Measurements from ENCODE around the gene ZNF471. TPM values are rescaled to one million over a fixed set of nuclear protein-coding genes. Genes with fewer than 3 reads are reported as not detected.

ZNF471 gene
- total RNA-seq = 4.4 and 6.7 TPM in 2 replicates

DNA sequence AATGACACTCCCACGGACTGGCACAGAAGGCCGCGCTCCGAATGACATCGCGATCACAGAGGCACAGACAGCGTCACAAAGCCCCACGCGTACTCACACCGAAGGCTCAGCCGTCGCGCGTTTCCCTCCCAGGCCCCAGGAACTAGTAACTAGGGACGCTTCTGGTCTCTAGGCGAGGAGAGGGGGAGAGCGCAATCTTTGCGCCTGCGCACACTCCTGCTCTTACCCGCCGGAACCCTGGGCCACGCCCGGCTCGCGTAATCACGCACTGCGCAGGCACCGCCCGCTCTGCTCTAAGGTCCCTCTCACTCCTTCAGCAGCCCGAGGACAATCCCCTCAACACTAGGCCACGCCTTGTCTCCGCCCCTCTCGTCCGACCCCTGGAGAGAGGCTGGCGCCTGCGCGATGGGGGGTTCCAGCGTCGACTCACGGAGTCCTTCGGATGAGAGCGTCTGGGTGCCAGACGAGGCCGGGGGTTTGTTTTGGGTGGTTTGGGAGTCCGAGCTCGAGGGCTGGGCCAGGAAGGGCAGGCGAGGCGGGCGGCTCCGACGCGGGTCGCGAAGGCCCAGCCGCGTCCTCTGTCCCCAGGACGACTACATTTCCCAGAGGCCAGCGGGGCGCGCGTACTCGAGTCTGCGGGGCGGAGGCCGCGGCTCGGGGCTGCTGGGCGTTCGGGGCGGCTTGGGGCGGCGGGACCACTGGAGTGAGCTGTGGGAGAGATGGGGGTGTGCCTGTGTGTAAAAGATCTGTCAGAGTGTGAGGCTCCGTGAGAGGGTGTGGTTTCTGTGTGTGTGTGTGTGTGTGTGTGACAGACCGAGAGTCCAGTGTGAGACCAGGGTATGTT lies at the start of gene ZNF471:
Gene ZNF471, plus strand, starts transcription at position 410 of the 844 bp plus-strand sequence. CDS start 3,717 bp downstream, outside the sequence.

DNA sequence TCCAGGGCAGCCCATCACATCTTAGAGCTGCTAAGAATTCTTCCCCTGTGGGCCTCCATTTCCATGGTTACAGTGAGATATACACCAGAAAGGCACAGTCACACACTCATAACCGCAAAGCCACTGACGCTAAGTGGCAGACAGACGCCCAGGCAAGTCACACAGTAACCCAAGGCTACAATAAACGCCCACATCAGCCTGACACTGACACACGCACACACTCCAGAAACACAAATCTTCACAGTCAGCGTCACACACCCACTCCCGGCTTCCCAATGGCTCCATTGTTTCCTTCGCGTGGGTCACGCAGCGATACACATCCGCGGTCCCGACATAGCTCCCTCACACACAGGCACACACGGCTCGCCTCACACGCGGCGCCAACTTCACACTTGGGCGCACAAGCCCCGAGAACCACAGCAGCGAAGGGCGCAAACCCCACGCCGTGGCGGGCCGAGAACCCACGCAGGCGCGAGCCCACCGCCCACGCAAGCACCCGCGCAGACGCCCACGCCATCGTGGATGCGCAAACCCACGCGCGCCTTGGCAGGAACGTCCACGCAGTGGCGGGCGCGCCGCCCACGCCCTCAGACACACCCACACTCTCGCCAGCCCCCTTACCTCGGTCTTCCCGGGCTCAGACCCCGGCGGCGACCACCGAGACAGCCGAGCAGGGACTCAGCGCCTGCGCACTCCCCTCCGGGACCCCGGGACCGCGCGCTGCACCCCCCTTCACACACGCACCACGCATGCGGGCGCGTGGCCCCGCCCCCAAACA lies 30.8 kb upstream of the ZNF471 start, which contains the start of gene ZNF667:
Gene ZNF667, minus strand, starts transcription at position 695 of the 778 bp plus-strand sequence. CDS start 14,975 bp downstream, outside the sequence.

DNA sequence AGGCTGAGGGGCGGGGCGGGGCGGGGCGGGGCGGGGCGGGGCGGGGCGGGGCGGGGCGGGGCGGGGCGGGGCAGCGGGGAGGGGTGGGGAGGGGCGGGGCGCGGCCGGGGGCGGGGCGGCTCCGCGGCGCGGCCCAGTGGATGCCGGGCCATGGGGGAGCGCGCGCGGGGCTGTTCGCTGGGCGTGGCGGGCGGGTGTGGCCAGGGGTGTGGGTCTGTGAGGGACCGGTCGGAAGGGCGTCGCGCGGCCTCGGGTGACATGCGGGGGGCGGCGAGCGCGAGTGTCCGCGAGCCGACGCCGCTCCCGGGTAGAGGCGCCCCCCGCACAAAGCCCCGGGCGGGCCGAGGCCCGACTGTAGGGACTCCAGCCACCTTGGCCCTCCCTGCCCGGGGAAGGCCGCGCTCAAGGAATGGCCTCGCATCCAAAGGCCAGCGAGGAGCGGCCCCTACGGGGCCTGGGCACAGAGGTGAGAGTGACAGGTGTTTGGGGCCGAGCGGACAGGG lies 31.2 kb downstream of the ZNF471 start, which contains the start of gene ZFP28:
Gene ZFP28, plus strand, starts transcription at position 188 of the 503 bp plus-strand sequence. Its CDS starts 71 bp downstream, at position 259.

DNA sequence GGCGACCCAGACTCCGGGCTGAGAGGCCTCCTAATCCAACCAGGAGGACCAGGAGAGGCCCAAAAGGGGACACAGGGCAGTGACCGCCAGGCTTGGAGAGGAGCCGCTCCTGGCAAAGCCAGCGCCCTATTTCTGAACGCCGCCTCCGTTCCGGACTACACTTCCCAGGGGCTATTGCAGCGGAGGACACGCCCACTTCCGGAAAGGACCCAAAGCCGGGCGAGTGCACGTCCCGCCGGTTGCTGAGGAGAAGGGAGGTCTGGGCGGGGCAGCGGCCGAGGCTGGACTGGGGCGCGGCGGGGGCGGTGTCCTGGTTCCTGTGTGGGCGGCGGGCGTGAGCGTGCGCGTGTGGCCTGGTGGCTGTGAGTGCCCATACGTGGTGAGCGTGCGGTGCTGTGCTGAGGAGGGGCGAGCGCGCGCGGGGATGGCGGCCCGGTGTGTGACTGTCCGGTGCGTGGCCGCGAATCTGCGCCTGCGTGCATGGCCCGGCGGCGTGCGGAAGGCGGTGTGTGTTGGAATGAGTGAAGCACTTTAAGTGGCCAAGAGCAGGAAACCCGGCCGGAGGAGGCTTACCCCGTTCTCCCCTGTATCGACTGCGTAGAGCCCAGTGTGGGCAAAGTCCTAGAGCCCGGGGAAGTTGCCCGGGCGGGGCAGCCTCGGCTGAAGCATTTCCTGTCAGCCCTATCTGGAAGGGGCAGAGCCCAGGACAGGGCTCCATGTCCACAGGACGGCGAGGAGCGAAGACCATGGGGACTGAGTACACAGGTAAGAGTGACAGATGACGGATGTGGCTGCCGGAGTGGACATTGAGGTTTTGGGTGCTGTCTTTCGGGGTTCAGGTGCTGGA lies 59.8 kb downstream of the ZNF471 start, which contains the start of gene ZNF470:
Gene ZNF470, plus strand, starts transcription at position 195 of the 847 bp plus-strand sequence. CDS start 2,844 bp downstream, outside the sequence.

Other genes starting within 250 kb of the ZNF471 start
- not detected in 2 replicates for gene EDDM13, start 235.1 kb upstream of the ZNF471 start, total RNA-seq
- 7.5 and 13.2 TPM in 2 replicates for gene ZSCAN5A, start 193.0 kb upstream of the ZNF471 start, total RNA-seq
- gene ZNF582, start 114.3 kb upstream of the ZNF471 start, total RNA-seq = 3.3 and 3.9 TPM in 2 replicates
- 5.5 and 12.6 TPM in 2 replicates for gene ZNF583, start 103.5 kb upstream of the ZNF471 start, total RNA-seq
- gene ZNF667, start 30.5 kb upstream of the ZNF471 start, total RNA-seq = 4.3 and 6.7 TPM in 2 replicates
- gene ZFP28, start 31.1 kb downstream of the ZNF471 start, total RNA-seq = 5.5 and 9.4 TPM in 2 replicates
- 3.4 and 4.3 TPM in 2 replicates for gene ZNF470, start 59.6 kb downstream of the ZNF471 start, total RNA-seq
- gene ZNF71, start 87.4 kb downstream of the ZNF471 start, total RNA-seq = 9.2 and 9.8 TPM in 2 replicates
- gene SMIM17, start 135.3 kb downstream of the ZNF471 start, total RNA-seq = not detected in 2 replicates
- 0.39 TPM in 1 of 2 replicates, not detected in the other for gene ZNF835, start 163.9 kb downstream of the ZNF471 start, total RNA-seq

Data from placental epithelial cell (primary cell).